NCI-H2107 treated with DMSO at 0.1 percent for 48 hours (cell line): ENCODE measurements around the gene PHEX.

Experiments
- DNase-seq: peaks from one replicate; lab custom pipeline; 2025; ENCODE audit not compliant: unreplicated experiment; lab: John Stamatoyannopoulos, UW

PHEX gene

GRCh38 chrX:22039541-22039940 lies 7.4 kb downstream of the PHEX start:
- no peak for DNase-seq

GRCh38 chrX:22040184-22040583 lies 8.1 kb downstream of the PHEX start:
- DNase-seq = no peak

- DNase-seq = no peak
Measured at GRCh38 chrX:22041907-22042530, 9.9 kb downstream of the PHEX start.

- DNase-seq = no peak
Measured at GRCh38 chrX:22043872-22044271, 11.7 kb downstream of the PHEX start.

- no peak for DNase-seq
Measured at GRCh38 chrX:22047468-22047867, 15.3 kb downstream of the PHEX start.

- no peak for DNase-seq
Measured at GRCh38 chrX:22053481-22053880, 21.4 kb downstream of the PHEX start.

GRCh38 chrX:22056235-22056634 lies 24.1 kb downstream of the PHEX start:
- DNase-seq = no peak

- no peak for DNase-seq
Measured at GRCh38 chrX:22057667-22058066, 25.5 kb downstream of the PHEX start.

GRCh38 chrX:22059775-22060174 lies 27.6 kb downstream of the PHEX start:
- no peak for DNase-seq

GRCh38 chrX:22060415-22061280 lies 28.5 kb downstream of the PHEX start:
- DNase-seq = no peak

- DNase-seq = no peak
Measured at GRCh38 chrX:22063284-22063683, 31.2 kb downstream of the PHEX start.

GRCh38 chrX:22069586-22069985 lies 37.5 kb downstream of the PHEX start:
- no peak for DNase-seq

GRCh38 chrX:22073928-22074327 lies 41.8 kb downstream of the PHEX start:
- no peak for DNase-seq

GRCh38 chrX:22078117-22078516 lies 46.0 kb downstream of the PHEX start:
- DNase-seq = no peak

GRCh38 chrX:22081475-22082092 lies 49.5 kb downstream of the PHEX start:
- DNase-seq = no peak

- DNase-seq = no peak
Measured at GRCh38 chrX:22086003-22086402, 53.9 kb downstream of the PHEX start.

GRCh38 chrX:22087011-22087557 lies 55.0 kb downstream of the PHEX start:
- DNase-seq = no peak

- no peak for DNase-seq
Measured at GRCh38 chrX:22088326-22088725, 56.2 kb downstream of the PHEX start.

GRCh38 chrX:22090181-22090580 lies 58.1 kb downstream of the PHEX start:
- DNase-seq = no peak

- no peak for DNase-seq
Measured at GRCh38 chrX:22093550-22093949, 61.4 kb downstream of the PHEX start.

GRCh38 chrX:22095286-22095685 lies 63.2 kb downstream of the PHEX start:
- DNase-seq = no peak

- DNase-seq = no peak
Measured at GRCh38 chrX:22095856-22096255, 63.7 kb downstream of the PHEX start.
